ENCODE data around the gene LILRA2.
"Not testable (repeated sequence)": the region's sequence is repeated elsewhere in the genome, so short reads cannot be mapped to it uniquely, and the experiment has no call there.

LILRA2 gene

DNA sequence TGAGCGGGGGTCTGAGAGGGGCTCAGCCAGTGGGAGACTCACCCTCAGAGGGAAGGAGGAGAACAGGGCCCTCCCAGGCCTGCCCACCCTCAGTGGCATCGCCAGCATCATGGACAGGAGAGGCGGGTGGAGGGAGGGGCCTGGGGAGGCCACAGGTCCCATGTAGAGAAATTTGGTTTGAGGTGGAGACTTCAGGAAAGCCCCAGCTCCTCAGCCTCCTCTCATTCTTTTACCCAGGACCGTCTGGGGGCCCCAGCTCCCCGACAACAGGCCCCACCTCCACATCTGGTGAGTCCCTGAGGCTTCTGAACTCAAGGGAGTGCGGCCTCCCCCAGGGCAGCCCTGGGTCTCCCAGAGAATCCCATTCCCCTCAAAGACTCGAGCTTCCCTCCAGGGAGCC, 59.8 kb downstream of the LILRA2 start:
- ChIA-PET CTCF (interaction anchor here (0.6 kb wide), 1 partner anchor 979 kb away, joined by 4 read pairs; no protein-coding TSS in a partner anchor), POLR2A (ENCODE audit: low non-redundant PET) (interaction anchor here (0.6 kb wide), 1 partner anchor 616 kb away, joined by 4 read pairs; no protein-coding TSS in a partner anchor)
- no peak for DNase-seq (ENCODE audit: low spot score)
- TF ChIP-seq, protein P1, sequence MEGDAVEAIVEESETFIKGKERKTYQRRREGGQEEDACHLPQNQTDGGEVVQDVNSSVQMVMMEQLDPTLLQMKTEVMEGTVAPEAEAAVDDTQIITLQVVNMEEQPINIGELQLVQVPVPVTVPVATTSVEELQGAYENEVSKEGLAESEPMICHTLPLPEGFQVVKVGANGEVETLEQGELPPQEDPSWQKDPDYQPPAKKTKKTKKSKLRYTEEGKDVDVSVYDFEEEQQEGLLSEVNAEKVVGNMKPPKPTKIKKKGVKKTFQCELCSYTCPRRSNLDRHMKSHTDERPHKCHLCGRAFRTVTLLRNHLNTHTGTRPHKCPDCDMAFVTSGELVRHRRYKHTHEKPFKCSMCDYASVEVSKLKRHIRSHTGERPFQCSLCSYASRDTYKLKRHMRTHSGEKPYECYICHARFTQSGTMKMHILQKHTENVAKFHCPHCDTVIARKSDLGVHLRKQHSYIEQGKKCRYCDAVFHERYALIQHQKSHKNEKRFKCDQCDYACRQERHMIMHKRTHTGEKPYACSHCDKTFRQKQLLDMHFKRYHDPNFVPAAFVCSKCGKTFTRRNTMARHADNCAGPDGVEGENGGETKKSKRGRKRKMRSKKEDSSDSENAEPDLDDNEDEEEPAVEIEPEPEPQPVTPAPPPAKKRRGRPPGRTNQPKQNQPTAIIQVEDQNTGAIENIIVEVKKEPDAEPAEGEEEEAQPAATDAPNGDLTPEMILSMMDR (conservative IDR thresholded peaks at IDR 0.05; ENCODE audit: low read depth) = no peak
- H3K27ac ChIP-seq = no peak overlapping the region

DNA sequence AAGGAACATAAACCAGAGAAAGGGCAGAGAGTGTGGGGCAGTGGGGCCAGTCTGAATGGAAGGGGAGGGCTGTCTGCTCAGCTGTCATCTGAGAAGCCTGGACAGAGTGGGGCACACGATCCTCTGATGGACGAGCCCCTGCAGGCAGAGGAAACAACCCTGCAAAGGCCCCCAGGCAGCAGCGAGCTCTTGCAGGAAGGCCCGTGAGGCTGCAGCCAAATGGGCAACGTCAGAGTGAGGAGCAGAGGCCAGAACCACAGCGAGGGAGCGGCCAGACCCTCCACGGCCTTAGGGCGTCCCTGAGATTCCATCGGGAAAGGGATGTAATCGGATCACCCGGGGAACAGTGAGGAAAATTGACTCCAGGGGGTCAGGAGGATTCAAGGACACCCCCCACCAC, 62.5 kb downstream of the LILRA2 start:
- CTCF ChIA-PET; DNase-seq (ENCODE audit: low spot score); POLR2A ChIA-PET (ENCODE audit: low non-redundant PET); H3K27ac ChIP-seq: not testable (repeated sequence)

DNA sequence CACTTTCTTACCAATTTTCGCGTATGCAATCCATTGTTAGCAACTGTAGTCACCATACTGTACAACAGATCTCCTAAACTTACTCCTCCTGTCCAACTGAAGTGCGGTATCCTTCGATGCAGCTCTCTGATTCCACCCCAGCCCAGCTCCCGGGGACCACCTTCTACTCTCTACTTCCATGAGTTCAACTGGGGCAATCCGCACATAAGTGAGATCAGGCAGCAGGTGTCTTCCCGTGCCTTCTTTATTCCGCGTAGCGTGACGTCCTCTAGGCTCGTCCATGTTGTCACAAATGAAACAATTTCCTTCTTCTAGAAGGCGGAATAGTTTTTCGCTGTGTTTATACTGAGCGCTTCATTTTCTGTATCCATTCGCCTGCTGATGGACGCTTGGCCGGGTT, 65.1 kb downstream of the LILRA2 start:
- TF ChIP-seq, protein P1 (conservative IDR thresholded peaks at IDR 0.05; ENCODE audit: low read depth) = no peak
- CTCF ChIA-PET = no interaction called here
- POLR2A ChIA-PET (ENCODE audit: low non-redundant PET) = no interaction called here
- no peak overlapping the region for H3K27ac ChIP-seq
- DNase-seq (ENCODE audit: low spot score) = no peak
